Left renal cortex interstitium (tissue), 4 donors: ENCODE results near the gene ZNF558. TPM values are rescaled to one million over a fixed set of nuclear protein-coding genes. Genes with fewer than 3 reads are reported as not detected.
"Not testable (repeated sequence)": the region's sequence is repeated elsewhere in the genome, so short reads cannot be mapped to it uniquely, and the experiment has no call there.

ENCODE experiments used
- DNase-seq, 4 donors: peaks; one replicate each; pipeline ENCODE4 v3.0.0-alpha.2; 2013; ENCODE audit warnings: low read depth in 4 of 4, low spot score in 2 of 4, missing footprints in 1 of 4
- polyA plus RNA-seq, 4 donors: library from polyadenylated mRNA; unstranded; fragments of 120-200 nt; gene quantifications; one replicate each; pipeline ENCODE4 v1.2.1, GENCODE V29; 2013; ENCODE audit not compliant: insufficient read length in 4 of 4

ZNF558 gene
- polyA plus RNA-seq, 4 donors = 37.8 to 44.5 (median 41.1) TPM

- DNase-seq = no peak
These were observed 20.6 kb downstream of the ZNF558 start for GRCh38 chr19:8811315-8812172.

DNA sequence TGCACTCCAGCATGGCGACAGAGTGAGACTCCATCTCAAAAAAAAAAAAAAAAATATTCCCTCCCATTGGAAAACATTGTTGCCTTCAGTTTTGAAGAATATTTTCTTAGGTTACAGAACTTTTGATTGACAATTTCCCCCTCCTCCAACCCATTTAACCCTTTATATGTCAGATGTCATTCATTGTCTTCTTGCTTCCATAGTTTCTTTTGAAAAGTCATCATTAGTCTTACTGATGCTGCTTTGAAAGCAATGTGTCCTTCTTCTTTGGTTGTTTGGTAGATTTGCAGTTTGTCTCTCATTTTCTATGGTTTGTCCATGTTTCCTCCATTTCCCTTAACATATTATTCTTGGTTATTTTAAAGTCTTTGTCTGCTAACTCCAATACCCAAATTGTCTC, 25.4 kb downstream of the ZNF558 start:
- DNase-seq = no peak

DNA sequence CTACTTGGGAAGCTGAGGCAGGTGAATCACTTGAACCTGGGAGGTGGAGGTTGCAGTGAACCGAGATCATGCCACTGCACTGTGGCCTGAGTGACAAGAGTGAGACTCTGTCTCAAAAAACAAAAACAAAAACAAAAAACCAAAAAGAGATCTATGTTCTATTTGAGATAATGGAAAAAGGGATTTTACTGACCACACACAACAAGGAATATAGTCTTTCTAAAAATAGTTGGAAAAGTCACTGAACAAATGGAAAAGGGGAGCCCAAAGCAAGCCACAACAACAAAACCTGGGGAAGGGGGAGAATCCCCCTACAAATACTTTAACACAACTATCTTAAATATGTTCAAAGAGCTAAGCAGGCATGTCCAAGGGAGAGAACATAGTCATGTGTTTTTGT, 37.3 kb downstream of the ZNF558 start:
- DNase-seq = no peak

DNA sequence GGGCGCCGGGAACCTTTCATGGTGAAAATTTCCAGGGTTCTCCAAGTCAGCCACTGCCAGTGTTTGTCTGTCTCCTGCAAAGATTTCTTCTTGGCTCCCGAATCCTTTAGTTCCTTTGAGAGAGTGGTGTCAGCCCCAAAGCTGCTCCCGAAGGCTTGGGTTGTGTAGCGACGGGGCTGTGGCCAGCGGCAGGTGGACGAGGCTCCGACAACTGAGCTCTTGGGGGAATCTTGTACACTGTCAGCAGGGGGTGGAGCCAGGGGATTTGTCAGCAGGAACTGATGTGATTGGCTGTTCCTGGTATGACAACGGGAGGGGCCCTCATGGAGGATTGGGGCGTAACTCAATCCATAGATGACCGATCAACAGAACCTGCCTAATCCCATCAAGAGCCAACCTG, 58.5 kb downstream of the ZNF558 start:
- DNase-seq = not testable (repeated sequence)

GRCh38 chr19:8769265-8769664, 62.8 kb downstream of the ZNF558 start:
- DNase-seq = not testable (repeated sequence)

DNA sequence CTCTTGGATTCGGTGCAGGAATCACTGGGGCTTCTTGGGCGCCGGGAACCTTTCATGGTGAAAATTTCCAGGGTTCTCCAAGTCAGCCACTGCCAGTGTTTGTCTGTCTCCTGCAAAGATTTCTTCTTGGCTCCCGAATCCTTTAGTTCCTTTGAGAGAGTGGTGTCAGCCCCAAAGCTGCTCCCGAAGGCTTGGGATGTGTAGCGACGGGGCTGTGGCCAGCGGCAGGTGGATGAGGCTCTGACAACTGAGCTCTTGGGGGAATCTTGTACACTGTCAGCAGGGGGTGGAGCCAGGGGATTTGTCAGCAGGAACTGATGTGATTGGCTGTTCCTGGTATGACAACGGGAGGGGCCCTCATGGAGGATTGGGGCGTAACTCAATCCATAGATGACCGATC, 64.8 kb downstream of the ZNF558 start:
- not testable (repeated sequence) for DNase-seq

Other genes with a start within 250 kb of the ZNF558 start
- gene ADAMTS10, start 221.6 kb downstream of the ZNF558 start, polyA plus RNA-seq = 10 to 100 TPM; 24.8 to 60.2 (median 43.2) TPM
- not detected for gene NFILZ, start 201.7 kb downstream of the ZNF558 start, polyA plus RNA-seq
- gene ACTL9, start 133.5 kb downstream of the ZNF558 start, polyA plus RNA-seq = not detected
- not detected for gene OR2Z1, start 110.7 kb downstream of the ZNF558 start, polyA plus RNA-seq
- not detected for gene MBD3L1, start 73 bp upstream of the ZNF558 start, polyA plus RNA-seq
- under 1 TPM; 0.02 to 0.16 (median 0.09) TPM for gene MUC16, start 178.1 kb upstream of the ZNF558 start, polyA plus RNA-seq